H1 (cell line): ENCODE measurements around the gene HNF4A. TPM values are rescaled to one million over a fixed set of nuclear protein-coding genes. Genes with fewer than 3 reads are reported as not detected.

Source experiments
- CTCF ChIA-PET: fragments of 300-600 bp; sonication (Branson Sonifier 250); formaldehyde crosslinking; loops from one replicate; lab custom pipeline; 2021; ENCODE audit not compliant: partially characterized antibody; lab: Charles Lee
- POLR2A ChIA-PET: fragments of 300-600 bp; sonication (Branson Sonifier 250); formaldehyde crosslinking; loops from one replicate; lab custom pipeline; 2021; ENCODE audit warnings: inconsistent platforms; ENCODE audit not compliant: partially characterized antibody; lab: Charles Lee
- DNase-seq, 2 experiments: peaks; one replicate each; pipeline versions ENCODE4 v3.0.0 to v3.0.0-alpha.2; 2010 to 2022; ENCODE audit warnings: low spot score in 2 of 2, low read depth in 1 of 2, mixed read lengths in 1 of 2
- FAIRE-seq: peaks from 2 replicates; lab custom pipeline; 2011; peaks lifted over from hg19 to GRCh38; lab: Jason Lieb, UNC
- H2AFZ ChIP-seq: 2 replicates; pipeline ENCODE4 v1.8.1; 2012; ENCODE audit warnings: low read length, inconsistent platforms
- H2AK5ac ChIP-seq: 2 replicates; pipeline ENCODE4 v1.6.1; 2013; ENCODE audit warnings: low read depth, low read length
- H2BK120ac ChIP-seq: replicated peaks from 2 replicates; pipeline ENCODE3; 2013; ENCODE audit warnings: low read depth, low read length, inconsistent platforms
- H2BK12ac ChIP-seq: 2 replicates; pipeline ENCODE4 v1.6.1; 2013; ENCODE audit warnings: low read depth, low read length
- H2BK15ac ChIP-seq: 2 replicates; pipeline ENCODE4 v1.6.1; 2013; ENCODE audit warnings: low read length
- H2BK20ac ChIP-seq: 2 replicates; pipeline ENCODE4 v1.6.1; 2013; ENCODE audit warnings: low read length
- H2BK5ac ChIP-seq: 2 replicates; pipeline ENCODE4 v1.6.1; 2013; ENCODE audit warnings: low read depth, low read length
- H3K14ac ChIP-seq: 2 replicates; pipeline ENCODE4 v1.6.1; 2013; ENCODE audit warnings: inconsistent platforms; ENCODE audit not compliant: insufficient read length
- H3K18ac ChIP-seq: 2 replicates; pipeline ENCODE4 v1.6.1; 2013; ENCODE audit warnings: low read length; ENCODE audit errors: extremely low read depth
- H3K23ac ChIP-seq: 2 replicates; pipeline ENCODE4 v1.6.1; 2013; ENCODE audit warnings: inconsistent platforms; ENCODE audit not compliant: insufficient read length
- H3K23me2 ChIP-seq: 2 replicates; pipeline ENCODE4 v1.6.1; 2013; ENCODE audit warnings: low read depth, low read length
- H3K27ac ChIP-seq: 2 replicates; pipeline ENCODE4 v1.6.1; 2011; ENCODE audit warnings: low read depth, low read length, inconsistent platforms
- H3K27me3 ChIP-seq, 4 experiments: replicated peaks in 1 of 4; 1 replicate in 1 of 4; 2 replicates in 3 of 4; pipeline versions ENCODE4 v1.6.1 to v1.8.1; 2011 to 2013; ENCODE audit warnings: low read length in 3 of 4, mild to moderate bottlenecking in 3 of 4, inconsistent platforms in 2 of 4, mixed read lengths in 2 of 4, moderate library complexity in 1 of 4; ENCODE audit not compliant: control insufficient read depth in 3 of 4, insufficient read depth in 3 of 4; ENCODE audit errors: extremely low read depth in 1 of 4
- H3K36me3 ChIP-seq, 4 experiments: 2 replicates each; pipeline versions ENCODE4 v1.6.1 to v1.8.1; 2011 to 2013; ENCODE audit warnings: mild to moderate bottlenecking in 4 of 4, low read length in 3 of 4, moderate library complexity in 2 of 4, control low read depth in 1 of 4, inconsistent platforms in 1 of 4; ENCODE audit not compliant: insufficient read depth in 4 of 4, control insufficient read depth in 2 of 4
- H3K4ac ChIP-seq: replicated peaks from 2 replicates; pipeline ENCODE3; 2013; ENCODE audit warnings: low read length, low read depth, mixed read lengths, inconsistent platforms; ENCODE audit not compliant: insufficient read length
- H3K4me1 ChIP-seq, 4 experiments: replicated peaks in 1 of 4; 1 replicate in 1 of 4; 2 replicates in 3 of 4; pipeline versions ENCODE4 v1.6.1 to v1.8.1; 2011 to 2013; ENCODE audit warnings: low read length in 3 of 4, inconsistent platforms in 2 of 4, mixed read lengths in 1 of 4; ENCODE audit not compliant: insufficient read depth in 4 of 4, control insufficient read depth in 3 of 4
- H3K4me2 ChIP-seq, 2 experiments: 2 replicates each; pipeline versions ENCODE4 v1.6.1 to v1.8.1; 2011 to 2013; ENCODE audit warnings: low read depth in 2 of 2, low read length in 2 of 2, control low read depth in 1 of 2, inconsistent platforms in 1 of 2, mild to moderate bottlenecking in 1 of 2; ENCODE audit not compliant: insufficient read depth in 1 of 2
- H3K4me3 ChIP-seq, 4 experiments: fragments of 200-600, 300-600 bp in 1 of 4; sonication (generic), shearing (Covaris generic), sonication (Bioruptor Twin) in 1 of 4; 2 replicates each; pipeline versions ENCODE4 v1.5.1 to v1.8.1; 2011 to 2016; ENCODE audit warnings: low read length in 4 of 4, low read depth in 3 of 4, control low read depth in 2 of 4, inconsistent platforms in 2 of 4, mild to moderate bottlenecking in 2 of 4, mixed read lengths in 1 of 4, moderate library complexity in 1 of 4; ENCODE audit not compliant: insufficient read depth in 2 of 4; ENCODE audit errors: extremely low read depth in 1 of 4
- H3K56ac ChIP-seq: replicated peaks from 2 replicates; pipeline ENCODE3; 2013; ENCODE audit warnings: low read depth, mild to moderate bottlenecking, mixed read lengths, low read length, inconsistent platforms; ENCODE audit not compliant: insufficient read length
- H3K79me1 ChIP-seq: 2 replicates; pipeline ENCODE4 v1.6.1; 2013; ENCODE audit warnings: low read depth, low read length, control low read depth
- H3K79me2 ChIP-seq, 2 experiments: 2 replicates each; pipeline versions ENCODE4 v1.6.1 to v1.8.1; 2012 to 2013; ENCODE audit warnings: low read length in 2 of 2, mild to moderate bottlenecking in 2 of 2, inconsistent platforms in 1 of 2; ENCODE audit not compliant: insufficient read depth in 2 of 2, control insufficient read depth in 1 of 2
- H3K9ac ChIP-seq, 4 experiments: replicated peaks in 1 of 4; 1 replicate in 1 of 4; 2 replicates in 3 of 4; pipeline versions ENCODE4 v1.6.1 to v1.8.1; 2011 to 2013; ENCODE audit warnings: low read depth in 3 of 4, low read length in 3 of 4, control low read depth in 2 of 4, mild to moderate bottlenecking in 2 of 4, moderate library complexity in 2 of 4, inconsistent platforms in 1 of 4; ENCODE audit errors: extremely low read depth in 1 of 4
- H3K9me3 ChIP-seq, 2 experiments: 2 replicates each; pipeline versions ENCODE4 v1.6.1 to v1.8.1; 2012 to 2013; ENCODE audit warnings: mild to moderate bottlenecking in 2 of 2, moderate library complexity in 2 of 2, control low read depth in 1 of 2, inconsistent platforms in 1 of 2, low read depth in 1 of 2, low read length in 1 of 2, mixed read lengths in 1 of 2; ENCODE audit not compliant: insufficient read depth in 2 of 2
- H4K20me1 ChIP-seq, 2 experiments: replicated peaks in 1 of 2; 2 replicates each; pipeline versions ENCODE3 to v1.8.1; 2011 to 2013; ENCODE audit warnings: inconsistent platforms in 2 of 2, low read length in 2 of 2, mild to moderate bottlenecking in 1 of 2; ENCODE audit not compliant: insufficient read depth in 2 of 2, control insufficient read depth in 1 of 2
- H4K5ac ChIP-seq: 2 replicates; pipeline ENCODE4 v1.6.1; 2013; ENCODE audit warnings: low read length, low read depth, mixed read lengths, inconsistent platforms; ENCODE audit not compliant: insufficient read length
- H4K8ac ChIP-seq: 2 replicates; pipeline ENCODE4 v1.8.0; 2013; ENCODE audit warnings: mild to moderate bottlenecking, moderate library complexity, low read length, inconsistent platforms; ENCODE audit not compliant: insufficient read depth; ENCODE audit errors: extremely low read depth
- H4K91ac ChIP-seq: replicated peaks from 2 replicates; pipeline ENCODE3; 2013; ENCODE audit warnings: low read length, mixed read lengths, inconsistent platforms; ENCODE audit not compliant: insufficient read length
- CREB1 ChIP-seq: IDR thresholded peaks from 2 replicates; pipeline ENCODE4 v1.6.1; 2012; ENCODE audit warnings: inconsistent platforms
- NANOG ChIP-seq: IDR thresholded peaks from 2 replicates; pipeline ENCODE4 v1.6.1; 2011; ENCODE audit warnings: low read length, low read depth, mild to moderate bottlenecking, inconsistent platforms; ENCODE audit not compliant: insufficient read depth, poor library complexity, severe bottlenecking
- POLR2AphosphoS5 ChIP-seq: IDR thresholded peaks from 2 replicates; pipeline ENCODE4 v1.6.1; 2011; ENCODE audit warnings: low read depth, low read length
- RAD21 ChIP-seq, 2 experiments: IDR thresholded peaks in 1 of 2; conservative IDR thresholded peaks in 1 of 2; 2 replicates each; pipeline ENCODE4 v1.6.1; 2011; ENCODE audit warnings: low read depth in 2 of 2, low read length in 2 of 2, improper control_type of control experiment in 1 of 2, inconsistent platforms in 1 of 2, mild to moderate bottlenecking in 1 of 2, moderate library complexity in 1 of 2
- SUZ12 ChIP-seq: fragments of 200-600 bp; sonication (generic); IDR thresholded peaks from 2 replicates; pipeline ENCODE4 v1.6.1; 2012; ENCODE audit warnings: mild to moderate bottlenecking, inconsistent platforms, low read length, moderate library complexity, mixed read lengths
- TBP ChIP-seq: IDR thresholded peaks from 2 replicates; pipeline ENCODE4 v1.6.1; 2011; ENCODE audit warnings: low read depth, low read length, improper control_type of control experiment
- YY1 ChIP-seq: IDR thresholded peaks from 2 replicates; pipeline ENCODE4 v1.6.1; 2011; ENCODE audit warnings: low read depth, mild to moderate bottlenecking, low read length
- WGBS, 2 experiments: shearing (Covaris generic) in 1 of 2; methylation state at CpG; one replicate each; pipeline versions ENCODE4 v1.1.6 to v1.1.7; 2013 to 2015; ENCODE audit warnings: low lambda C conversion rate in 2 of 2, mixed read lengths in 2 of 2, inconsistent platforms in 1 of 2, low coverage in 1 of 2, missing lambda C conversion rate in 1 of 2; ENCODE audit not compliant: insufficient replicate concordance in 2 of 2, insufficient coverage in 1 of 2, insufficient read length in 1 of 2; ENCODE audit errors: extremely low coverage in 1 of 2, missing lambda C conversion rate in 1 of 2; 5-methylcytosine and 5-hydroxymethylcytosine counted together
- polyA plus RNA-seq, 7 experiments: library from polyadenylated mRNA; depleted of rRNA in 3 of 7; stranded (reverse) in 5 of 7; unstranded in 2 of 7; fragments of >200 nt in 5 of 7; fragments of 200-250 nt in 2 of 7; gene quantifications; 1 replicate in 5 of 7; 2 replicates in 1 of 7; 4 replicates in 1 of 7; pipeline versions ENCODE4 v1.2.1 to v1.2.3, GENCODE V29; 2011 to 2013; ENCODE audit warnings: missing spikeins in 2 of 7, mixed read lengths in 2 of 7
- total RNA-seq: library from RNA; stranded (reverse); fragmentation: NEBNext Ultra II Directional; extraction: Animal tissue kit (Norgen Biotek cat#: 25700); gene quantifications from 2 replicates; pipeline ENCODE4 v1.2.1, GENCODE V29; 2021

Gene HNF4A
- total and polyA plus RNA-seq, 2 of the 8 experiments (the other 6 are each of a cell fraction or from before 2014, with no cell fraction given) = 0.03 TPM; not detected in 1

DNA sequence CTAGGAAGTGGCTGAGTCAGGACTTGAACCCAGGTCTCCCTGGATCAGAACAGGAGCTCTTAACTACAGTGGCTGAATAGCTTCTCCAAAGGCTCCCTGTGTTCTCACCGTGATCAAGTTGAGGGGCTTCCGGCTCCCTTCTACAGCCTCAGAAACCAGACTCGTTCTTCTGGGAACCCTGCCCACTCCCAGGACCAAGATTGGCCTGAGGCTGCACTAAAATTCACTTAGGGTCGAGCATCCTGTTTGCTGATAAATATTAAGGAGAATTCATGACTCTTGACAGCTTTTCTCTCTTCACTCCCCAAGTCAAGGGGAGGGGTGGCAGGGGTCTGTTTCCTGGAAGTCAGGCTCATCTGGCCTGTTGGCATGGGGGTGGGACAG, 75.6 kb downstream of the HNF4A start:
- H3K27me3 ChIP-seq = no peaks in the 10 kb centered on the region
- H2AFZ ChIP-seq = no peak overlapping the region
- H4K91ac ChIP-seq = no peak overlapping the region
- H3K4me2 ChIP-seq = no peak overlapping the region
- H3K36me3 ChIP-seq = no peaks in the 10 kb centered on the region
- H4K5ac ChIP-seq = no peak overlapping the region
- no peak overlapping the region for H3K4ac ChIP-seq
- H3K18ac ChIP-seq = no peak overlapping the region
- no peaks in the 10 kb centered on the region for H3K9me3 ChIP-seq
- ChIA-PET CTCF (interaction anchor here (0.5 to 1.3 kb wide), 7 partner anchors 9 to 207 kb away, joined by 3 to 7 read pairs (median 3); no protein-coding TSS in a partner anchor), POLR2A (no interaction called here)
- DNase-seq (no peak), FAIRE-seq (no peak)
- no peak overlapping the region for H3K27ac ChIP-seq
- no peak overlapping the region for H2BK15ac ChIP-seq
- H2BK12ac ChIP-seq = no peak overlapping the region
- H3K4me3 ChIP-seq = no peak overlapping the region
- H4K8ac ChIP-seq = no peak overlapping the region; the same call in 1 of the 2 replicates
- 82% methylated on average over 4 of the region's 4 CpGs; no CpG with 5 or more reads in 1 of the 2 experiments for WGBS, 2 experiments
- H3K4me1 ChIP-seq = no peaks in the 10 kb centered on the region
- H3K56ac ChIP-seq = no peak overlapping the region
- no peak overlapping the region for H2BK120ac ChIP-seq
- H3K23ac ChIP-seq = no peak overlapping the region
- H3K14ac ChIP-seq = no peak overlapping the region
- H3K23me2 ChIP-seq = no peaks in the 10 kb centered on the region
- H2BK20ac ChIP-seq = no peak overlapping the region
- H2BK5ac ChIP-seq = no peak overlapping the region
- H2AK5ac ChIP-seq = no peak overlapping the region
- no peaks in the 10 kb centered on the region for H3K79me1 ChIP-seq
- no peaks in the 10 kb centered on the region for H3K79me2 ChIP-seq
- H4K20me1 ChIP-seq = no peaks in the 10 kb centered on the region
- no peak overlapping the region for H3K9ac ChIP-seq
- TF ChIP-seq YY1 (no peak), NANOG (no peak), SUZ12 (no peak), POLR2AphosphoS5 (no peak), RAD21 (IDR thresholded peaks at IDR 0.05 in 1 of 2, conservative IDR thresholded peaks at IDR 0.05 in 1 of 2; ENCODE audit: low read depth in 2 of 2, low read length in 2 of 2) (no peak), TBP (no peak), CREB1 (no peak)
